8988T (cell line): ENCODE measurements around the gene PPP2R2B.

Source experiments
- DNase-seq: peaks from one replicate; pipeline ENCODE4 v3.0.0; 2011

PPP2R2B gene

DNA sequence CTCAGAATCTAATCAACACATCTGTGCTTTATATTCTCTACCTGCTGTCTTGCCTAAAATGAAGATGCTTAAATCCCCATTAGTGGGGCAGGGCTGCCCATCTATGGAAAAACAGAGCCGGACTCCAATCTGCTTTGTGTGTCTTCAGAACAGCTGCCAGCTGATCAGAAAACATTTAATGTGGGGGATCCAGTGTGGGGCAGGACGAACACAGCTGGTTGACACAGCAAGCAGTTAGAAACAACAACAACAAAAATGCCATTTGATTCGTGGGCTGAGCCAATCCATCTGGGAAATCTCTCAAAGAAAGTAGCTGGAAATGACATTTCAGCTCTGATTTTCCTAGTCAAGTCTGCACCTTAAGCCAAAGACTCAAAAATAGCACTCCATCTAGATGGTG lies 99.8 kb downstream of the PPP2R2B start:
- DNase-seq: no peak

GRCh38 chr5:146778261-146778660 lies 100.3 kb downstream of the PPP2R2B start:
- no peak for DNase-seq

- no peak for DNase-seq
Observed at GRCh38 chr5:146772881-146773466, 105.6 kb downstream of the PPP2R2B start.

GRCh38 chr5:146770980-146771379 lies 107.6 kb downstream of the PPP2R2B start:
- no peak for DNase-seq

DNA sequence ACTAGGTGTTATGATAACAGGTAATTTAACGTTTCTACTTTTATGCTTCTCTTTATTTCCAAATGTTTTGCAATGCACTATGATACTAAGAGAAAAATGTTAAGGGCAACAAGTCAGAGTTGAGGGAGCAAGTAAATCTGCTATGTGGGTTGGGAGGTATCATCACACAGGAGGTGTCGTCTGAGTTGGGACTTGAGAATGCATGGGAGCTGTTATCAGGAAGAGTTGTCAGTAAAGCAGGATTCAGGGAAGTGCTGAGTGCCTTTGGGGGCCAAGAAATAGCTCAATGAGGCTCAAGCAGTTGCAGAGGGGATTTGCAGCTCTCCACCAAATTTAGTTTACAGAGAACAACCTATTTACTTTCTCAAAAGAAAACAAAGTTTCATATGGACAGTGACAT lies 108.0 kb downstream of the PPP2R2B start:
- DNase-seq: no peak

- DNase-seq: no peak
Observed at GRCh38 chr5:146767534-146767933, 111.0 kb downstream of the PPP2R2B start.

GRCh38 chr5:146766013-146766412 lies 112.5 kb downstream of the PPP2R2B start:
- DNase-seq: no peak

DNA sequence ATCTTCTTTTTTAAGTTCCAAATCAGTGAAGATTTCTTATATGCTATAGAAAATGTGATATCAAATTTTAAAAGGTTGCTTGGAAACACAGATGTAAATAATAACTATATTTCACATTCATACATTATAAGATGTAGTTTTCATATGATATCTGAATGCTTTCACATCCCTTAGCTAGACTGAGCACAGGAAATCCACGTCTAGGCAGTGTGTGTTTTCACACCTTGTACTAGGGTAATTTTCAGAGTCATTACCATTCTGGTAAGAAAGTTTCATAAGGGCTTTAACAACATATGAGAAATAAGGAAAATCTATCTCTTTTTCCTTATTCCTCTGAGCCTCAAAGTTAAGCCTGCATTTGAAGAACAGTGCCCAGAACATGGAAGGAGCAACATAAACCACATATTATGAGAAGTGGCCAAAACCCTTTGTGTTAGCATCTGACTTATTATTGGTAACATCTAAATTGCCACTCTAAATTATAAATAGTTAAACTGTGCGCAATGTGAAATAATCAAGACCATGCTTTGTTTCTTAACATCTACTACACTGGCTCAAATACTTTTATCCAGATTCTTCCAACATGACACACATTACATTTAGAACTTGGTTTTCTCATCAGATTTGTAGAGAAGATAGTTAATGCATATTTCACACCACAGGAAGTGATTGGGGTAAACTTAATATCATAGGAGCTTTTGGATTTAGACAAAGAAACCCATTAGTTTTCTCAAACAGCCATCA lies 113.3 kb downstream of the PPP2R2B start:
- DNase-seq: no peak

GRCh38 chr5:146762830-146763229 lies 115.7 kb downstream of the PPP2R2B start:
- no peak for DNase-seq

DNA sequence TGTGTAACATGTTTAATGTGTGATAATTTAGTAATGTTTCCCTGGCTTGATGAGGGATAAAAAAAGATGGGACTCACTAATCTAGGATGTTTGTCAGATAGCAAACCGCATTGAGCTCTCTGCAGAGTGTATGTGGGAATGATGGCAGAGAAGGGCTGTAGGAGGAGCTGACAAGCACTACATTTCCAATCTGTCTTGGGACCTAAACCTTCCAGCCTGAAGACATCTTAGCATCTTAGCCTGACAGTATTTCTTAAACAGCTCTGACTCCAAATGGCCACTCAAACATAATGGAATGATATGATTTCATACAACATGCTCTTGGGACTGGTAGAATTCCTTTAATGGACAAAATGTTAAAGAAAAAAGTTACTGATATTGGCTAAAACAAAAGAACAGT lies 116.7 kb downstream of the PPP2R2B start:
- DNase-seq: no peak

DNA sequence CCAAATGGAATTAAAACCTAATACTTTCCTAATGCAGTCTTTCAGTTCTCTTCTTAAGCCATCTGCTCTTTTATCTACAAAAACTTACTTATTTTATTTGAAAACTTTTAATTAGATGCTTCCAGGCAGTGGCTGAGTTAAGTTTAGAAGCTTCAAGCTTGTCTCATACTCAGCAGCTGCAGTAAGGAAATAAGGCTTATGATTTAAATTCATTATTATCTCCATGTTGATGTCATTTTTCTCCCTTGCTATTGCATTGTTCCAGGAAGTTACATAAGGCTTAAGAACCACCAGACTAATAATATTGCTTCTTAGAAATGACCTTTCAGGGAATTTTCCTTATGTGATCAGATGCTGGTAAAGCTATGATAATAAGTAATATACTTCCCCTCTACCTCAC lies 119.6 kb downstream of the PPP2R2B start:
- no peak for DNase-seq

- DNase-seq: no peak
Observed at GRCh38 chr5:146758076-146758475, 120.5 kb downstream of the PPP2R2B start.

GRCh38 chr5:146756546-146756945 lies 122.0 kb downstream of the PPP2R2B start:
- no peak for DNase-seq

DNA sequence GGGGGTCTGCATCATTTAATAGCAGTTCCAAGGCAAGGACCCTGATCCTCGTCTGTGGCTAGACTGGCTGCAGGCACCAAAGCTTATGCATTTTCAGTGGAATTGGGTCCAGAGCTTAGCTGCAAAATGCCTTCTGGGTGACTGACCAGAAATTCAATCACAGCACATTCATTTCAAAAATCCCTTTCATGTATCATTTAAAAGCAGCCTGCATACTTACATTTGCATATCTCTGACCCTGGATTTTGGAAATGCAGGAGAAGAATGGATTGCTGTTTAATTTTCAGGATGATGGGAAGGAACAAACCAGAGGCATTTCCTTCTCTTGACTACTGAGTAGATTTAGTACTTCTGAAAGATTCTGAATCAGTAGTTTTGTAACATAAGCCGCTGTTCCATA lies 122.8 kb downstream of the PPP2R2B start:
- DNase-seq: no peak

GRCh38 chr5:146754621-146755020 lies 123.9 kb downstream of the PPP2R2B start:
- no peak for DNase-seq

DNA sequence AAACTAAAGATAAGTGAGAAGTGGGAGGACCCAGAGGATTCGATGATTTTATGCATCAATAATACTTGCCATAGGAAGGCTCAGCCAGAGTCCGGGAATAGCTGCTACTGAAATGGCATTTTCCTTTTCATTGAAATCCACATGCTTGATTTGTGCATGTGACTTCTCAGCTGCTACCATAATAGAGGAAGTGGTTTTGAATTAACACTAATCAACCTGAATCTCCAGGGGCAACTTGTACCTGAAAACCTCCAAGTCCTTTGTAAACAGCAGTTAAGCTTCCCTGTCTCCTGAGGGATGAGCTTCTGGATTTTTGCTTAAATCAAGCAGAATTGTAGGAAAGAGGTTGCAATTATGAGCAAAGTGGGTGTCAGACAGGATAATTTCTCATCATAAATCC lies 124.9 kb downstream of the PPP2R2B start:
- DNase-seq: no peak

DNA sequence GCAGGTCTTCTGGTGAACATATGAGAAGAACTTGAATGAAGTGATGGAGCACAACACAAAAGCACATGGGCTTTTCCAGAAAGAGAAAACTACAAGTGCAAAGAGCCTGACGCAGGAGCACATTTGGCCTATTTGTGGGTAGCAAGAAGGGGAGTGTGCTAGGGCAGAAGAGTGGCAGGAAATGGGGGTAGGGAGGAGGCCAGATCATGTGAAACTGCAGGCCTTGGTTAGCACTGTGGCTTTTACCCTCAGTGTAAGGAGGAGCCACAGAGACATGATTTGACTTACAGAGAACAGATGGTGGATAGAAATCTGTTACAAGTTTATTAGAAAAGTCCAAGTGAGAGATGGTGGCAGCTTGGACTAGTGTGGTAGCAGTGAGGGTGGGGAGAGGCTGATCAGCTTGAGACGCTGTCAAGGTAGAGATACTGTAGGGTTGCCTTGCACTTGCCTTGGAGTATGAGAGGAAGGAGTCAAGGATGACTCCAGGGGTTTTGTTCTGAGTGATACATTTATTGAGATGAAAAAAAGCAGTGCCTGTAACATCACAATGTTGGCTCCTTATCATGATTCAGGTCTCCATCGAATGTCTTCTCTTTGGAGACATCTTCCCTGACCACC lies 126.7 kb downstream of the PPP2R2B start:
- DNase-seq: no peak

- DNase-seq: no peak
Observed at GRCh38 chr5:146751054-146751453, 127.5 kb downstream of the PPP2R2B start.

DNA sequence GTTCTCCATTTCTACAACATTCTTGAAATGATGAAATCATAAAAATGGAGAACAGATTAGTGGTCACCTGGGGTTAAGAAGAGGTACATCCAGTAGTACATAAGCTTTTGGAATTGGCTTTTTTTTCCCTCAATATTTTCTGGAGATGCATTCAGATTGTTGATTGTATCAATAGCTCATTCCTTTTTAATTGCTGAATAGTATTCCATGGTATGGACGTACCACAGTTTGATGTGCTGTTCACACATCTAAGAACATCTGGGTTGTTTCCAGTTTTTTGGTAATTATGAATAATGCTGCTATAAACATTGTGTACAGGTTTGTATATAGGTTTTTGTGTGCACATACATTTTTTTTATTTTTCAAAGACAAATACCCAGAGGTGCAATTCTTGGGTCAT lies 130.0 kb downstream of the PPP2R2B start:
- no peak for DNase-seq

GRCh38 chr5:146745931-146746577 lies 132.5 kb downstream of the PPP2R2B start:
- no peak for DNase-seq

GRCh38 chr5:146744068-146744745 lies 134.3 kb downstream of the PPP2R2B start:
- DNase-seq: no peak

DNA sequence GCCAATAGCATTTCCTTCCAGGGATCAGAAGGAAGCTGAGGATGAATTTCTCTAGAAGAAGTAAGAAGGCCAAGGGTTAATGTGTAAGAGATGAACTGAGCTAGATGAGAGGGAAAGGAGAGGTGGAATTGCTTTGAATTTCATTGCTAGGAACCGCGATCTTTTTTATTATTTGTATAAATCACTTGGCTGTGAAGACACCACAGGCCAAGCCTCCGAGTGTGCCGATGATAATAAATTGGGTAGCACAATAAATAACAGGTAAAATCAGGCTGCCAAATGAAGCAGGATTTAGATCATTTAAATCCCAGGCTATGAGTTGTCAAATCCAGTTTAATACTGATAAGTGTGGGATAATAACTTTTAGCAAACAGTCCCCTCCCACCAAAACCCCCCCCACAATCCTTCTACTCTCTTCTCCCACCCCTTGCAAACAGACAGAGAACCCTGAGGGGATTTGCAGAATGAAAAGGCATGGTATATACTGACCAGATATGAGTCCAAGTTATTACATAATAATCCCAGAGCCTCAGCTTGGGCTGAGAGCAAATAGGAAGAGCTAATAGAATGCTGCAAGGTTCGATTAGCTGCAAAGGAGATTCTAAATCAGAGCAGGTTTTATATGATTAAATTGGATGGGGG lies 143.5 kb downstream of the PPP2R2B start:
- DNase-seq: no peak

DNA sequence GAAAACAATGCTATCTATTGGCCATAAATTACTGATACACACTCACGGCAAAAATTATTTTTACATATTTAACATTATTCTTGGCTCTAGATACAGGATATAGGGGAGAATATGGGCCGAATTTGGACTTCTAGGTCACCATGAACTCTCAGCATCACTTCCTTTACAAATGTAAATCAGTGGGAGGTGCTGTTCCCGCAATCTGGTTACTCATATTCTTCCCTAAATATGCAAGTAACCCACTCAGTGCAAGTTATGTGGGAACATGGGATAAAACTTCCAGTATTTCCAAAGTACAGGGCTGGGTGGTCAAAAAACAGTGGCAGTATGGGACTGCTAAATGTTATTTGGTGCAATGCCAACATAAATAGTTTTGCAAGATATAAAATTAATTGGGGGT lies 145.6 kb downstream of the PPP2R2B start:
- DNase-seq: no peak
